Mesenchymal stem cell (in vitro differentiated cells and primary cell): ENCODE results near the gene CD207.

Experiments
- DNase-seq: peaks from one replicate; pipeline ENCODE4 v3.0.0-alpha.2; 2013
- H2AFZ ChIP-seq: one replicate; pipeline ENCODE4 v1.6.1; 2013; ENCODE audit warnings: low read depth, mild to moderate bottlenecking, control low read depth, inconsistent platforms, low read length, moderate library complexity
- H2AK5ac ChIP-seq: 2 replicates; pipeline ENCODE4 v1.6.1; 2013; ENCODE audit warnings: low read length, moderate library complexity, mild to moderate bottlenecking, inconsistent platforms; ENCODE audit not compliant: severe bottlenecking
- H2BK120ac ChIP-seq: one replicate; pipeline ENCODE4 v1.6.1; 2013; ENCODE audit warnings: low read depth, mild to moderate bottlenecking, inconsistent platforms, low read length, moderate library complexity
- H2BK12ac ChIP-seq, 2 experiments: one replicate each; pipeline ENCODE4 v1.6.1; 2013; ENCODE audit warnings: inconsistent platforms in 2 of 2, low read length in 2 of 2, mild to moderate bottlenecking in 2 of 2, moderate library complexity in 2 of 2, control low read depth in 1 of 2
- H2BK15ac ChIP-seq: one replicate; pipeline ENCODE4 v1.6.1; 2013; ENCODE audit warnings: mild to moderate bottlenecking, low read depth, inconsistent platforms; ENCODE audit not compliant: poor library complexity, severe bottlenecking
- H2BK5ac ChIP-seq: 2 replicates; pipeline ENCODE4 v1.6.1; 2013; ENCODE audit warnings: low read depth, mild to moderate bottlenecking, low read length, control low read depth, inconsistent platforms; ENCODE audit not compliant: poor library complexity, severe bottlenecking
- H3K14ac ChIP-seq, 2 experiments: one replicate each; pipeline ENCODE4 v1.6.1; 2013; ENCODE audit warnings: inconsistent platforms in 2 of 2, low read length in 2 of 2, control low read depth in 1 of 2, mild to moderate bottlenecking in 1 of 2, moderate library complexity in 1 of 2
- H3K18ac ChIP-seq, 2 experiments: one replicate each; pipeline ENCODE4 v1.6.1; 2013; ENCODE audit warnings: inconsistent platforms in 2 of 2, low read length in 2 of 2, control low read depth in 1 of 2, low read depth in 1 of 2, mild to moderate bottlenecking in 1 of 2
- H3K23ac ChIP-seq, 2 experiments: one replicate each; pipeline ENCODE4 v1.6.1; 2013; ENCODE audit warnings: inconsistent platforms in 2 of 2, low read length in 2 of 2, mild to moderate bottlenecking in 2 of 2, moderate library complexity in 2 of 2, control low read depth in 1 of 2
- H3K27ac ChIP-seq: 2 replicates; pipeline ENCODE4 v1.5.1; 2013; ENCODE audit warnings: mild to moderate bottlenecking, moderate library complexity, low read length, control low read depth, inconsistent platforms; ENCODE audit not compliant: poor library complexity, severe bottlenecking
- H3K27me3 ChIP-seq, 2 experiments: 2 replicates each; pipeline versions ENCODE4 v1.6.1 to v1.7.0; 2013; ENCODE audit warnings: low read length in 2 of 2, mild to moderate bottlenecking in 2 of 2, moderate library complexity in 2 of 2, control low read depth in 1 of 2, inconsistent platforms in 1 of 2; ENCODE audit not compliant: control insufficient read depth in 1 of 2, insufficient read depth in 1 of 2
- H3K36me3 ChIP-seq, 2 experiments: 2 replicates each; pipeline versions ENCODE4 v1.6.1 to v1.7.0; 2013; ENCODE audit warnings: low read length in 2 of 2, control low read depth in 1 of 2, inconsistent platforms in 1 of 2, low read depth in 1 of 2, mild to moderate bottlenecking in 1 of 2; ENCODE audit not compliant: insufficient read depth in 2 of 2, control insufficient read depth in 1 of 2
- H3K4ac ChIP-seq, 2 experiments: one replicate each; pipeline ENCODE4 v1.6.1; 2013; ENCODE audit warnings: inconsistent platforms in 2 of 2, low read length in 2 of 2, mild to moderate bottlenecking in 2 of 2, moderate library complexity in 2 of 2, control low read depth in 1 of 2, low read depth in 1 of 2
- H3K4me1 ChIP-seq: 2 replicates; pipeline ENCODE4 v1.6.1; 2013; ENCODE audit warnings: low read depth, low read length, control low read depth; ENCODE audit not compliant: control insufficient read depth, insufficient read depth
- H3K4me2 ChIP-seq: 2 replicates; pipeline ENCODE4 v1.6.1; 2013; ENCODE audit warnings: low read length, mild to moderate bottlenecking, inconsistent platforms; ENCODE audit not compliant: poor library complexity, severe bottlenecking
- H3K4me3 ChIP-seq, 2 experiments: 2 replicates each; pipeline versions ENCODE4 v1.5.1 to v1.7.0; 2013; ENCODE audit warnings: low read length in 2 of 2, mild to moderate bottlenecking in 2 of 2, control low read depth in 1 of 2, low read depth in 1 of 2; ENCODE audit not compliant: insufficient read depth in 1 of 2
- H3K79me1 ChIP-seq: replicated peaks from 2 replicates; pipeline ENCODE4 v1.6.1; 2013; ENCODE audit warnings: mild to moderate bottlenecking, control low read depth, low read length, inconsistent platforms; ENCODE audit not compliant: poor library complexity, severe bottlenecking
- H3K9ac ChIP-seq: 2 replicates; pipeline ENCODE4 v1.7.0; 2013; ENCODE audit warnings: mild to moderate bottlenecking, low read length, moderate library complexity
- H3K9me3 ChIP-seq: 2 replicates; pipeline ENCODE4 v1.7.0; 2013; ENCODE audit warnings: mild to moderate bottlenecking, low read length; ENCODE audit not compliant: control insufficient read depth
- H4K8ac ChIP-seq: one replicate; pipeline ENCODE4 v1.6.1; 2013; ENCODE audit warnings: inconsistent platforms, mild to moderate bottlenecking, low read length, moderate library complexity
- H4K91ac ChIP-seq: one replicate; pipeline ENCODE4 v1.6.1; 2013; ENCODE audit warnings: mild to moderate bottlenecking, low read length, inconsistent platforms
- WGBS: methylation state at CpG from one replicate; pipeline ENCODE4 v1.1.7; 2013; ENCODE audit warnings: mixed read lengths; 5-methylcytosine and 5-hydroxymethylcytosine counted together

The CD207 gene

DNA sequence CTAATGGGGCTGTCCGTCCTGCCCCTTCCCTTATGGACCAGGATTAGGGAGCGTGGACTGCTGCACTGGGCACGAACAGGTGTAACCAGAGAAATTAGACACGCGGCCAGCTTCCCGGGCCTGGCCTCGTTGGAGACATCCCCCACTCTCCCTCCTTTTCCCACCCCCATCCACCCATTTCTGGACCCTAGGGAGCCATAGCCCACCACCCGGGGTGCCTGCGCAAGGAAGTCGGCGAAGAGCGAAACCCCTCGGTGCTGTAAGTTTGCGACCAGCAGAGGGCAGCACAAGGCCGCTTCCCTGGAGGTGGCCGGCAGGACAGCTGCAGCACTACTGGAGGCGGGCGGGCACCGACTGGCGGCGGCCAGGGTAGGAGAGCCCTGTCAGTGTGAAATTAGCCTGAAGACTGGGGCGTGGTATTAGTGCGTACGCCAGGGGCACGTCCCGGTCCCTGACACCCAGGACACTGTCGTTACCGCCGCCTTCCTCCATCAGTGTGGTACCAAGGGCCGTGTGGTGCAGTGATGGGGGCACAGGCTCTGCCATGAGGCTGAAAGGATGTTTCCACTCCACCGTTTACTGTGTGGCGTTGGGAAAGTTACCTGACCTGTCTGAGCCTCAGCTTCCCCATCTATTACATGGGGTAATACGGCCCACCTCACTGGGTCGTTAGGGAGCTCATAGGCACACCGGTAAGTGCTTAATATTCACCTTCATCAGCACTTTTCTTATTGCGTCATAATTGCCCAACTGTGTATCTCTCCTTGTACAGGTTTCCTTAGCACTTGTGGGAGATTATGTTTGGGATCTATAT, 36.0 kb upstream of the CD207 start:
- Histone ChIP-seq H3K79me1 (no peaks in the 10 kb centered on the region), H4K8ac (no peak overlapping the region), H3K14ac (no peak overlapping the region), H4K91ac (no peak overlapping the region), H3K36me3 (no peaks in the 10 kb centered on the region), H3K23ac (no peak overlapping the region), H3K4ac (no peak overlapping the region), H3K27ac (no peak overlapping the region), H3K18ac (peak overlapping the region in 1 of 2 experiments; percentile 37), H2BK12ac (peak overlapping the region in 1 of 2 experiments; percentile 32), H3K4me2 (no peak overlapping the region), H3K4me1 (peaks cover 2% of the 10 kb centered on the region), H2BK120ac (no peak overlapping the region), H3K9me3 (no peaks in the 10 kb centered on the region), H2AFZ (no peak overlapping the region), H3K27me3 (peaks cover 59 to 63% of the 10 kb centered on the region in 2 experiments), H2BK15ac (no peak overlapping the region), H3K4me3 (no peak overlapping the region), H2AK5ac (no peak overlapping the region), H2BK5ac (no peak overlapping the region), H3K9ac (no peak overlapping the region)
- 15% methylated on average over 31 of the region's 36 CpGs for WGBS
- DNase-seq = peak; percentile 69

DNA sequence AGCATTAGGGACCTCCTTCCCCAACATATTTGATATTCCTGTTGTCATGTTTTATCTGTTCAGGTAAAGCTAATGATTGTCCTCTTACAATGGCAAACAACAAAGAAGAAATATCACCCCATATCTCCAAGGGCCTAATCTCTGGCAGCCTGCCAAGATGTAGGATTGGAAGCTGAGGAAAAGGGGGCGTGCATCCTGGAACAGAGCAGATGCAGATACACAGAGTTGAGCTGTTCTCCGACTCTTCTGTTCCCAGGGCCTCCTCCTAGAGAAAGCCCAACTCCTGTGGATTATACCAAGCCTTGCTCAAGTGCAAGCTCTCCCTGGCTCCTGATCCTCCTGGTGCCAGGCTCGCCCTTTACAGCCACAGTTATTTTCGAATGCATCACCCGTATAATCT, 35.2 kb upstream of the CD207 start:
- H3K4me3 ChIP-seq = no peak overlapping the region
- no peak overlapping the region for H4K91ac ChIP-seq
- no peak overlapping the region for H3K18ac ChIP-seq
- H3K4me1 ChIP-seq = peaks cover 2% of the 10 kb centered on the region
- no peak overlapping the region for H3K4me2 ChIP-seq
- WGBS = 70% methylated on average over 5 of the region's 5 CpGs
- no peaks in the 10 kb centered on the region for H3K79me1 ChIP-seq
- no peak overlapping the region for H3K4ac ChIP-seq
- H3K9me3 ChIP-seq = no peaks in the 10 kb centered on the region
- no peak overlapping the region for H3K14ac ChIP-seq
- H3K9ac ChIP-seq = no peak overlapping the region
- no peak overlapping the region for H2AFZ ChIP-seq
- no peak overlapping the region for H2BK12ac ChIP-seq
- H3K36me3 ChIP-seq = no peaks in the 10 kb centered on the region
- H3K27me3 ChIP-seq = peaks cover 54 to 63% of the 10 kb centered on the region in 2 experiments
- no peak for DNase-seq
- no peak overlapping the region for H4K8ac ChIP-seq
- H2BK5ac ChIP-seq = no peak overlapping the region
- H2BK15ac ChIP-seq = no peak overlapping the region
- no peak overlapping the region for H3K27ac ChIP-seq
- no peak overlapping the region for H2AK5ac ChIP-seq
- no peak overlapping the region for H3K23ac ChIP-seq
- H2BK120ac ChIP-seq = no peak overlapping the region

DNA sequence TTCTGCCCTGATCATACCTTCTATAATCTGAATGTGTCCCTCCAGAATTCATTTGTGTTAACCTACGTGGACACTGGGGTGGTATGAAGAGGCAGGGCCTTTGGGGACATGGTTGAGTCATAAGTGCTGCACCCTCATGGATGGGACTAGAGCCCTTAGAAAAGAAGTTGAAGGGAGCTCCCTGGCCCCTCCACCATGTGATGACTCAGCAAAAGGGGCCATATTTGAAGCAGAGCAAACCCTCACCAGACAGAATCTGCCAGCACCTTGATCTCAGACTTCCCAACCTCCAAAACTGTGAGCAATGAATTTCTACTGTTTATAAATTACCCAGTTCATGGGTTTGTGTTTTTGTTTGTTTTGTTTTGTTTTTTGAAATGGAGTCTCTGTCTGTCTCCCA, 33.4 kb upstream of the CD207 start:
- Histone ChIP-seq H4K8ac (no peak overlapping the region), H3K14ac (no peak overlapping the region), H3K4me2 (no peak overlapping the region), H3K36me3 (no peaks in the 10 kb centered on the region), H3K4me1 (peaks cover 2% of the 10 kb centered on the region), H2BK12ac (no peak overlapping the region), H2AFZ (no peak overlapping the region), H3K23ac (no peak overlapping the region), H3K27ac (no peak overlapping the region), H2AK5ac (no peak overlapping the region), H2BK5ac (no peak overlapping the region), H4K91ac (no peak overlapping the region), H2BK120ac (no peak overlapping the region), H3K9ac (no peak overlapping the region), H3K4me3 (no peak overlapping the region), H2BK15ac (no peak overlapping the region), H3K27me3 (peaks cover 56 to 66% of the 10 kb centered on the region in 2 experiments), H3K18ac (no peak overlapping the region), H3K79me1 (no peaks in the 10 kb centered on the region), H3K9me3 (no peaks in the 10 kb centered on the region), H3K4ac (no peak overlapping the region)
- DNase-seq = no peak
- 42% methylated on average over 1 of the region's 1 CpG for WGBS

GRCh38 chr2:70861777-70862625, 26.4 kb upstream of the CD207 start:
- Histone ChIP-seq H2BK120ac (no peak overlapping the region), H3K4me2 (no peak overlapping the region), H2AK5ac (no peak overlapping the region), H4K8ac (no peak overlapping the region), H3K9me3 (no peaks in the 10 kb centered on the region), H3K4ac (no peak overlapping the region), H3K9ac (peak overlapping the region; percentile 53), H2BK5ac (no peak overlapping the region), H3K27ac (no peak overlapping the region), H2AFZ (no peak overlapping the region), H2BK15ac (no peak overlapping the region), H4K91ac (no peak overlapping the region), H3K36me3 (no peaks in the 10 kb centered on the region), H3K4me1 (no peaks in the 10 kb centered on the region), H3K4me3 (no peak overlapping the region), H2BK12ac (no peak overlapping the region), H3K18ac (no peak overlapping the region), H3K79me1 (no peaks in the 10 kb centered on the region), H3K23ac (no peak overlapping the region), H3K27me3 (peaks cover 67 to 91% of the 10 kb centered on the region in 2 experiments), H3K14ac (no peak overlapping the region)
- WGBS = 34% methylated on average over 18 of the region's 21 CpGs
- DNase-seq = peak; percentile 71
